NCI-H1417 treated with DMSO at 0.1 percent for 48 hours (cell line): ENCODE results near the gene PPIE.

Source experiments
- DNase-seq: peaks from one replicate; lab custom pipeline; 2025; lab: John Stamatoyannopoulos, UW

Gene PPIE

GRCh38 chr1:39738622-39739366 lies at the start of gene PPIE:
PPIE (plus strand) TSS chr1:39738882; CDS start chr1:39738901, 19 bp downstream.
- DNase-seq = peak; percentile 69

GRCh38 chr1:39689214-39689613 lies 49.5 kb upstream of the PPIE start:
- no peak for DNase-seq

DNA sequence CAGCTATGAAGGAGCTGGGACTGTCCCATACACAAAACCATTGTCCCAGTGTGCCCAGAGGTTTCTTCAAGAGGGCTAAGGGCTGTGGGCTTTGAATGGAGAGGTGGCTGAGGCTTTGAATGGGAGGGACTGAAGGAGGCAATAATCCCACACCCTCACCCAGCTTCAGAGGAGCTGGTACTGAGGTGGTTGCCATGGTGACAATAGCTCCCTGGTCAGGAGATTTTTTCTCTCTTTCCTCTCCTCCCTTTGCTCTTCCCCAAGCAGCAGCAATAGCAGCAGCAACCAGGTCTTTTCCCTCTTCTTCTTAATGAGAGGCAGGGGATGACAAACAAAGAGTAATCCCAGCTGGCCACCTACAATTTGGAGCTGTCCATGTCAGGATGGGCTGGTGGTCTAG lies 49.0 kb upstream of the PPIE start:
- DNase-seq = no peak

- DNase-seq = no peak
Observed at GRCh38 chr1:39690225-39690624, 48.5 kb upstream of the PPIE start.

DNA sequence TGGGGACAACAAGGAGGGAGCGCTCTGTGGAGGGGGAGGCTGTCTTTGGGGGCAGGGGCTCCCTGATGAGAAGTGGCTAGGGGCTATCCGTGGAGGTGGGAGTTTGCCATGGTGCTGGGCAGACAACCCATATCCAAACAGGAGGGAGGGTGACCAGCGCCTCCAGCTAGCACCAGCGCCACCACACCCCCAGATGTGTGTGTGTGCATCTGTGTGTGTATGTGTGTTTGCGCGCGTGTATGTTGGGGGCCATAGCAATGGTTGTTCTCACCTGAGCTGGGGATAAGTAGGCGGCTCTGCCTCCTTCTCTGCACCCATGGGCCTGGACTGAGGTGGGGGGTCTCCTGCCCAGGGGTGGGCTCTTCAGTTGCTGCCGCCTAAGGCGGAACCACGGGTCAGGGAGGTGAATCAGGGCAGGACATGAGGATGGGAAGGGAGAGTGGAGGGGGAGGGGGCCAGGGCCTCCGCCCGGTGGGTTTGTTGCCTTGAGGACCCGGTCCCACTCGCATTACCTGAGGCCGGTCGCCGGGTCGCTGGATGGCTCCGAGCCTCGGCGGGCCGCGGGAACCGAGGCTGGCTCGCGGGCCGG lies 47.8 kb upstream of the PPIE start:
- DNase-seq = no peak

DNA sequence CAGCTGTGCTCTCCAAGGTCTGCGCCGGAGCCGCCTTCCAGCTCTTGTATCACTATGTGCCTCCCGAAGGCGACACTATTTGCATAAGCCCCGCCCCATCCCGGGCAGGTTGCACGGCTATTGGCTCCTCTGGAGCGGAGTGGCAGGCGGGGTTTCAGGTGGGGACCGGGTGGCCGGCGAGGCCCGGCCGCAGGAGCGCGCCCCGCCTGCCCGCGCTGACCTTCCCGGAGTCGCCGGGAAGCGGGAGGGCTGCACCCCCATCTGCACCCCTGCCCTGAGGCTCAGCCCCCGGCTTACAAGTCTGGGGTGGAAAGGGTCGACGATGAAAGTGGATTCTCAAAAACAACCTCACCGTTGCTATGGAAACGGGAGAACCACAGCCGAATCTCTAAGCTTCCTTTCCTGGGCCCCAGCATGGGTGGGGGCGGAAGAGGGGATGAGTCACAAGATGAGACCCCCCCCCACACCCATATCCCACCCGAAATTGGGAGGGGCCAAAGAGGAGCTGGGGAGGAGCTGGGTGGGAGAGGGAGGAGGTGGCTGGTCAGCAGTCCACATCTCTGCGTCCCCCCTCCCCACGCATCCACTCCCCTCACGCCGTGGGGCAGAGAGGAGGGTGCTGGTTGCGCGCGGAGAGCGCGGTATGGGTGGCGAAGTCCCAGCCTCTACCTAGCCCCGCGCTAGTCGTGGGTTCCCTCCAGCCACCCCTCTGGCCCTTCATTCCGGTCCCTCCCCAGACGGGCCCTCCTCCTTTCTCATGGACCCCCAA lies 47.1 kb upstream of the PPIE start, which contains the start of gene HPCAL4:
HPCAL4 (minus strand) TSS at position 51 of the 769 bp plus-strand sequence. CDS start 6,830 bp downstream, outside the sequence.
- peak; percentile 39 for DNase-seq

DNA sequence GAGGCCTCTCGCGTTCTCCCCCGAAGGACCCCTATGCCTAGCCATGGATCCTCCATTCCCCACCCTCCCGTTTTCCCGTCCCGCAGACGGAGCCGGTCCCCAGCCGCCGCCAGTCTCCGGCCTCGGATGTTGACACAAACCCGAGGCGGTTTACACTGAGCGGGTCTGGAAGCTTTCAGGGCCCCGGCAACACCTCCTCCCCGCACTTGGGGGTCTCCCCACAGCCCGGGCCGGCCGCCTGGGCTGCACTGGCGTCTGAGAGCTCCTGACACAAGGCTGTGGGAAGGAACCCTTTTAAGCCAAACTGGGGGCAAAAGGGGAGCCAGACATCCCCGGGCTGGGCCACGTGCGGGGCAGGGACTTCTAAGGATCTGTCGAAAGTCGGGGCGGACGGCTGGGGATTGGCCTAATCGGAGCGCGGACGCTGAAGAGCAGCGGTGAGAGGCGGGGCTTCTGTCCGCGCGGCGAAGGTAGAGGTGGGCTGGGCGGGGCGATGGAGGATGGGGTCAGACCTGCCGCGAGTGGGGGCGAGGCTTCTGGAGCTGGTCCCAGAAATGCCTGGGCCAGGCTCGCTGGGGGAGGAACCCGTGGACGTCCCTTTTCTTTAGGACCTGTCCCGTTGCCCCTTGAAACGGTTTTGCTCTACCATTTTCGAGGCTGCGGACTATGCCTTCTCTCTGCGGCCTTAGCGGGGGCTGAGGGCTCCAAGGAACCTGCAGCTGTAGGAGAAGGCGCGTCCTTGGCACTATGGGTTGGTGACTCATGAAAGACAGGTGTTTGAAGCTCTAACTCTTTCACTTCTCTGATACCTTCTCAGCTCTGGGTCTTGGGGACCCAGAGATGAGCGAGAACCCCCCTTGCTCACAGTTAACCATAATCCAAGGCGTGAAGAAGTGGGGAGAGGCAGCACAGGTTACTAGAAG lies 46.3 kb upstream of the PPIE start:
- DNase-seq = no peak

DNA sequence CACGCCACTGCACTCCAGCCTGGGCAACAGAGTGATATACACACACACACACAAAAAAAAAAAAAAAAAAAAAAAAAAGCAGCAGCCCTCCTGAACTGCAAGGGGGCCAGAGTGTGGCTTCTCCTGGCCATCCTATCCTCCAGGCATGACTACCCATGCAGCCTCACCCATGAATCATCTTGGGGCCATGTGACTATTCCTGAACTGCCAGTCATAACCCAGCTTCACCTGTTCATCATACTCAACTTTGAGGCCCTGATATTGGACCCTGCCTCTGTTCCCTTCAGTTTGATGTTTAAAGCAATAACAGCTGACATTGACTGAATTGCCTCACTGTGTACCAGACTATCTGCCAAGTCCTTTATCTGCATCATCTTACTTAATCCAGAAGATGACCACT lies 44.7 kb upstream of the PPIE start:
- DNase-seq = no peak

DNA sequence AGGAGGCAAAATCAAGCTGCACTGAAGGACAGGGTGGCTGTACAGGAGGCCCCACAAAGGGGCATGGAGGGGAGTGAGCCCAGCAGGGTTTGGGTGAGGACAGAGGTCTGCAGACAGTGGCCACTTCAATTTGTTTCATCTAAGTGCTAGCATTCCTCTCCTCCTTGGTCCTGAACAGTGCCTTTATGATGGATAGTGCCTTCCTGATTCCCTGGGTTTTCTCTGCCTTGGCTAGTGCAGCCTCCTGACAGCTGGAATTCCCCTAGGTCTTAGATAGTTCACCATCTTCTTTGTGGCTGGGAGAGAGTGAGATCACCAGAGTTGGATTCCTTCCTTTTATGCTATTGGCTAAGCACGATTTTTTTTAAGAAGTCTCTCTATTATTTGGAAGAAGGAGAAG lies 43.7 kb upstream of the PPIE start:
- DNase-seq = no peak

DNA sequence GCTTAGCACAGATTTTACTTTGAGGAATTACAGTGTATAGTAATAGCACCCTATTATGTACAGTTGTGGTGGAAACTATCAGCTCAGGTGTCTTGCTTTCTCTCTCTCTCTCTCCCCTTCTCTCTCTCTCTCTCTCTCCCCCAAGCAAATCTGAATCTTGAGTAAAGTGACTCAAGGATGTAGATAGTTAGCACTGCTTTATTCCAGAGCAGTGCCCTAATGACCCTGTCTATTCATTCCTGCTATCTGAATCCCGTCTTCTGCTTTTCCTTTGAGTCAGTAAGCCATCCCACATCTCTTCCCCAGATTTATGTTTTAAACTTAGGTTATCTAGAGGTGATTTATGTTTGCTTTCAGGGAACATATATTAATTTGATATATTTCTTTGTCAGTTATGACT lies 42.2 kb upstream of the PPIE start:
- no peak for DNase-seq

GRCh38 chr1:39698568-39698967 lies 40.1 kb upstream of the PPIE start:
- DNase-seq = no peak

DNA sequence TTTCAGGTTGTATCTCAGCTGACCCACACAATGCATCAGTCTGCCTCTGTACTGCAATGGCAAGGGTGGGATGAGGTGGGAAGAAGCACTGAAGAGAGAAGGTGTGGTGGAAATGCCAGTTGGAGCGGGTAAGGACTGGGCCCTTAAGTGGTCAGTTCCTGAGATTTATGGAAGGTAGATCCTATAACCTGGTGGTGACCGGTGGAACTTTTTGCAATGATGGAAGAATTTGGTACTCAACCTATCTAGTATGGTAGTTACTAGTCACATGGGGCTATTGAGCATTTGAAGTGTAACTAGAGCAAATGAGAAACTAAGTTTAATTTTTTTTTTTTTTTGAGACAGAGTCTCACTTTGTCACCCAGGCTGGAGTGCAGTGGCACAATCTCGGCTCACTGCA lies 39.3 kb upstream of the PPIE start:
- DNase-seq = no peak

GRCh38 chr1:39700348-39700747 lies 38.3 kb upstream of the PPIE start:
- no peak for DNase-seq

GRCh38 chr1:39701049-39701439 lies 37.6 kb upstream of the PPIE start:
- DNase-seq = no peak

DNA sequence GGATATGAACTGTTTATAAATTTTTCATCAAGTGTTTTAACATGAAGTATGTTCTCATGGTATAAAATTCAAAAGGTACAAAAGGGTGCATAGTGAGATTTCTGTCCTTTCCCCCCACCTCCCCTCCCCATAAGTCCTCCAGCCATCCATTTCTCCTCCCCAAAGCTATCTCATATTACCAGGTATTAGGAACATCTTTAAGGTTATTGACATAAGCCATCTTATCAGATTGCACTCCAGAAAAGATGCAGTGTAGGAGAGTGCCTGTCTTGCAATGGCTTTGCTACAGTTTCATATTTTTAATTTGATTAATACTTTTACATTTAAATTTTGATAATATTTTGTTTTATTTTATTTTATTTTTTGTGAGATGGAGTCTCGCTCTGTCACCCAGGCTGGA lies 33.9 kb upstream of the PPIE start:
- DNase-seq = no peak

DNA sequence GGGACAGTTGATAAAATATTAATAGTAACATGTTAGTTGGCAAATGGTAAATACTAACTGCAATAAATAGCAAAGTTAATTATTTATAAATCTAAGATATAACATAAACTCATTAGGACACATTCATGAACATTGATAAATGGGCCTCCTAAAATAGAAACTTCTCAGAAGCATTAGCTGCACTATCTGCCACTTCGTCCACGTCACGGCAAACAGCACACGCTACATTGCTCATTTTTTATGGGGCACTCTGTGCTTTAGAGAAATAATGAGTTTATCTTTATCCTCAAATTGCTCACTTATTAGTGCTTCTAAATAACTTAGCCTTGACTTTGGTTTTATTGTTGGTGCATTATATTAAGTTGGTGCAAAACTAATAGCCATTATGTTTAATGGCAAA lies 31.2 kb upstream of the PPIE start:
- no peak for DNase-seq

DNA sequence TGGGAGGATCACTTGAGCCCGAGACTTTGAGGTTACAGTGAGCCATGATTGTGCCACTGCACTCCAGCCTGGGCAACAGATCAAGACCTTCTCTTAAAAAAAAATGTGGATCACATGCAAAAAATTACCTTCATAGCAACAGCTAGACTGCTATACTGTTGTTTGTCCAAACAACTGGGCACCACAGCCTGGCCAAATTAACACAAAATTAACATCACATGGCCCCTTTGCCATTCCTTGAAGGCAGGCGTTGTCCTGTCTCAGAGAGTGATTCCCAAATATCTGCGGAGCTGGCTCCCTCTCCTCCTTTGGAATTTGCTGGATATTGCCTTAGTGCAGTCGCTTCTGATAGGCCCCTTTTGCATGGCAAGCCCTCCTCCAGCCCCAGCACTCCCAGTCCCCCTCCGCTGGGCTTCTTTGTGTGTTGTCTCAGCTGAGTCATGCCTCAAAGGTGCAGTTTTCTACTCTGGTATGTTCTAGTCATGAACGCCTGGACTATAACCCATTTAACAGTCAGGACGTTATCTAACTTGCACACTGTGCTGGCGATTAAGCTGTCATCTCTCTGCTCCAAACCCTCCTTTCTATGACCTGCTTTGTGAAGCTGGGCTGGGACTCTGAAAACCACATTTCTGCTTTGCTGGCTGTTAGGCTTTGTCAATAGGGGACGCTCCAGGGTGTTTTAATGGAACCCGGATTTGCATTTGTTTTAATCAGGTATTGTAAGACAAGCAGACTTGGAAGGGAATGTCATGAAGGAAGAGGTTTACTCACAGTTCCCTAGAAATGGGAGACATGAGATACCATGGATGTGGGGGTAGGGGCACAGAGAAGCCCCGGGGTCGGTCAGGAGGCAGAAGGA lies 27.3 kb upstream of the PPIE start:
- DNase-seq = no peak

GRCh38 chr1:39711966-39712340 lies 26.7 kb upstream of the PPIE start:
- DNase-seq = no peak

DNA sequence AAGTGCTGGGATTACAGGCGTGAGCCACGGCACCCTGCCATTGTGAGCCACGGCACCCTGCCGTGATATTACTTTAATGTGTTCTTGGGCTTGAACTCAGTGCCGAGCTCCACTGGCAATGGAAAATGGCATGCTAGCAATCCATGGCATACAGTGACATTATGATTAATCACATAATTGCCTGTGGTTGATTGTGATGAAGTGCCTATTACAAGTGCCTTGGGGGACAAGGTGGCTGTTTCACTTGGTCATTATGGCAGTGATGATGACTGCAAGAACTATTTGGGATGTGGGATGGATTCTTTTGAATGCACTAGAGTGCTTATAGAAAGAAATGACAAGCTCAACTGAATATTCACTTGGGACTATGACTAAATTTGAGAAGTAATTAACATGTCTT lies 25.1 kb upstream of the PPIE start:
- no peak for DNase-seq

- DNase-seq = no peak
Observed at GRCh38 chr1:39717809-39718208, 20.9 kb upstream of the PPIE start.
